GM06990 (cell line): ENCODE data around the gene PLXDC2.

Experiments used
- DNase-seq: peaks from one replicate; pipeline ENCODE4 v3.0.0-alpha.2; 2011; ENCODE audit not compliant: insufficient read length; ENCODE audit errors: extremely low read depth
- H3K27me3 ChIP-seq: replicated peaks from 2 replicates; pipeline ENCODE4 v1.6.0; 2011; ENCODE audit warnings: low read length; ENCODE audit not compliant: control insufficient read depth, insufficient read depth
- H3K36me3 ChIP-seq: 2 replicates; pipeline ENCODE4 v1.5.1; 2011; ENCODE audit warnings: low read length; ENCODE audit not compliant: control insufficient read depth, insufficient read depth
- H3K4me3 ChIP-seq: replicated peaks from 2 replicates; pipeline ENCODE4 v1.5.1; 2011; ENCODE audit warnings: low read depth, mild to moderate bottlenecking, control low read depth, low read length
- TF ChIP-seq, protein P1 (sequence below): IDR thresholded peaks from 2 replicates; pipeline ENCODE4 v1.5.1; 2011; ENCODE audit warnings: low read length, control low read depth, mild to moderate bottlenecking, inconsistent platforms; ENCODE audit not compliant: insufficient read depth, poor library complexity, severe bottlenecking

Gene PLXDC2

DNA sequence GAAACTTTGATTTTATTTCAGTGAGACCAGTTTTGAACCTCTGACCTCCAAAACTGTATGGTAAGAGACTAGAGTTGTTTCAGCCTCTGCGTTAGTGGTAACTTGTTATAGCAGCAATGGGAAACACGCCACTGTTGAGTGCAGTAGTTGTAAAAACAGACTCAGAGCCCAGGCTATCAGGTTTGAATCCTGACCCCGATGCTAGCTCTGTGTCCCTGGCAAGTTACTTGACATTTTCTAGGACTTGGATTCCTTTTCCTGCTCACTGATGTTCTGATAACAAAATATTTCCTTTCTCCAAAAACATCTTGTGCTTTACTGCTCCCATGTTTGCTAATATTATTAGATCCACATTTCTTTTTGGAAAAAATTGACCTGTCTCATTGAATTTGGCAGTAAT, 131.0 kb downstream of the PLXDC2 start:
- DNase-seq = no peak
- no peak overlapping the region for H3K4me3 ChIP-seq
- TF ChIP-seq, protein P1, sequence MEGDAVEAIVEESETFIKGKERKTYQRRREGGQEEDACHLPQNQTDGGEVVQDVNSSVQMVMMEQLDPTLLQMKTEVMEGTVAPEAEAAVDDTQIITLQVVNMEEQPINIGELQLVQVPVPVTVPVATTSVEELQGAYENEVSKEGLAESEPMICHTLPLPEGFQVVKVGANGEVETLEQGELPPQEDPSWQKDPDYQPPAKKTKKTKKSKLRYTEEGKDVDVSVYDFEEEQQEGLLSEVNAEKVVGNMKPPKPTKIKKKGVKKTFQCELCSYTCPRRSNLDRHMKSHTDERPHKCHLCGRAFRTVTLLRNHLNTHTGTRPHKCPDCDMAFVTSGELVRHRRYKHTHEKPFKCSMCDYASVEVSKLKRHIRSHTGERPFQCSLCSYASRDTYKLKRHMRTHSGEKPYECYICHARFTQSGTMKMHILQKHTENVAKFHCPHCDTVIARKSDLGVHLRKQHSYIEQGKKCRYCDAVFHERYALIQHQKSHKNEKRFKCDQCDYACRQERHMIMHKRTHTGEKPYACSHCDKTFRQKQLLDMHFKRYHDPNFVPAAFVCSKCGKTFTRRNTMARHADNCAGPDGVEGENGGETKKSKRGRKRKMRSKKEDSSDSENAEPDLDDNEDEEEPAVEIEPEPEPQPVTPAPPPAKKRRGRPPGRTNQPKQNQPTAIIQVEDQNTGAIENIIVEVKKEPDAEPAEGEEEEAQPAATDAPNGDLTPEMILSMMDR = no peak
- H3K27me3 ChIP-seq = no peaks in the 10 kb centered on the region
- no peaks in the 10 kb centered on the region for H3K36me3 ChIP-seq

DNA sequence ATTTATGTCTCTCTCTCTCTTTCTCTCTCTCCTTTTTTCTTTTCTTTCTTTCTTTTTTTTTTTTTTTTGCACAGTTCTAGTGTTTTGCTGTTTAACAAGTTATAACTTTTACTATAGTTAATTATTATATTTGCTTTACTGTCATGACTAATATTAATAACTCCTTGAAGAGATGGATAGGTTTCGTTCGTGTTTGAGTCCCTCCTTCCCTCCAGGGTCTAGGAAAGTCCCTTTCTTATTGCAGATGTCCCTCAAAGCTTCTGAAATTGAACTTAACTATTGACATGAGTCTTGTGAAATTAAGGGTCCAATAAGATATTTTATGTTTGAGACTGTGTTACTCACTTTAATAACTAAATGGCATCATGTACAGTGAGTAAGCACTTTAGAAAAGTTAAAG, 131.4 kb downstream of the PLXDC2 start:
- no peak overlapping the region for H3K4me3 ChIP-seq
- DNase-seq = no peak
- H3K27me3 ChIP-seq = no peaks in the 10 kb centered on the region
- TF ChIP-seq, protein P1 = no peak
- H3K36me3 ChIP-seq = no peaks in the 10 kb centered on the region

DNA sequence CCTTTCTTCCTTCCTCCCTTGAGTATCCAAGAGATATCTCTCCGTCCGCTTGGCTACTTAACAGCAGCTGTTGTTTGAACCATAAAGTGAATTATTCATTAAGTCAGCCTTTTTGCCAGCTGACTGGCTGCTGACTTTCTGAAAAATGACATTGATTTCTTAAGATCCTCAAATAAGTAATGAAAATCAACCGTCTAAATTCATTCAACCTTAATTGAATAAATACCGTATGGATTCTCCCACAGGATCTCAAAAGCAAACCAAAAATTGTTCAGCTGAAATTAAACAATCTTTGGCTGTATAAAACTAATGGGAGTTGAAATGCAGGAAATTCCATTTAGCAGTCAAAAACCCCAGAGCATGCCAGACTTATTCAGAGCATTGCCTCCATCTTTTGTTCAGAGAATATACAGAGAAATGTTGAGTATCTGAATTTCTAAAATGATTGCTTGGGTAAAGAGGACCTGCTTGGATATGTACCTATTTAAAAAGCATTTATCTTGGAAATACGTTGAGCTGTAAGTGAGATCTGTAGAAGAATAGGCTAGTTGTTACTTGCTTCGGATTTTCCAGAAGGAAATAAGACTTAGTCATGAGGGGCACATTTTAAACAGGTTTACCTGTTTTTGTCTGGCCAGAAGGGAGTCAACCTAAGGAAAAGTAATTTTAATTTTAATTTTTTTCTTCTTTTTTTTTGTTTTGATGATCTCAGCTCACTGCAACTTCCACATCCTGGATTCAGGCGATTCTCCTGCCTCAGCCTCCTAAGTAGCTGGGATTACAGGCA, 136.2 kb downstream of the PLXDC2 start:
- Histone ChIP-seq H3K27me3 (no peaks in the 10 kb centered on the region), H3K36me3 (no peaks in the 10 kb centered on the region), H3K4me3 (no peak overlapping the region)
- TF ChIP-seq, protein P1 = no peak
- no peak for DNase-seq

DNA sequence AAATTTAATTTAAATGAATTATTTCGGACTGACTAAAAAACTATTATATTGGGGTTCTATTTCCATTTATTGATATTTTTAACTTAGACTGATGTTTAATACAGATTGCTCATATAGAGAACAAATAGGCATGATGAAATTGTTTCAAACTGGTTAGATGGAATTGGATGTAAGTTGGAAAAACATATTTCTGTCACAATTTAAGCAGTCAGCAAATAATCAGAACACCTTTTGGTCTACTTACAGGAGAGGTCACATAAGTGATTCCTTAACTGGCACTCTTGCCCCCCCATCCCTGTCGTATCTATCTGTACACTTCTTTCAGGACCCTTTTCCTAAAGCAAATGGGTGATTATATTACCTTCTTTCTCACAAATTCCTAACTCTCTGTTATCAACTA, 138.4 kb downstream of the PLXDC2 start:
- Histone ChIP-seq H3K36me3 (no peaks in the 10 kb centered on the region), H3K4me3 (no peak overlapping the region), H3K27me3 (no peaks in the 10 kb centered on the region)
- TF ChIP-seq, protein P1 = no peak
- DNase-seq = no peak

DNA sequence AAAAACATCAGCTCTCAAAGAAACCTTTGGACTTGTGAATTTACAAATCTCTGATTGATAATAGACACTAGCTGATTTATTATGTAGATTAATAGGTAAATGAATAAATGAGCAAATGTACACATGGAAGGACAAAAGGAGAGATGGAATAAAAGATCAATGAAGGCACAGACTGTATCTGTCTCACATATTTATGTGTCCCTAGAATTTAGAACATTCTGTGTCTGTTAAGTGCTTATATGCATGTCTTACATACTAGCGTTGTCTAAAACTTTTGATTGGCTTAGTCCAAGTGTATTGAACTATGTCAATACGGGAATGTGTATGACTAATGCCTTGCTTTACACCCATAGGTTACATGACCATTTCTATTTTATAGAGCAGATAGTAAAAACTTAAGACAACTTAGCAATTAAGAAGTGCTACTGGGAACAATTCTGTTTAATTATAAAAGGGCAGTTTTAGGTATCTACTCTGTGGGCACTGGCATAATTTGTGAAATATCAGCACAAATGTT, 140.3 kb downstream of the PLXDC2 start:
- TF ChIP-seq, protein P1 = no peak

More for the DNA sequence above, 140.3 kb downstream of the PLXDC2 start:
- Histone ChIP-seq H3K4me3 (no peak overlapping the region), H3K36me3 (no peaks in the 10 kb centered on the region), H3K27me3 (no peaks in the 10 kb centered on the region)
- no peak for DNase-seq
